Tibial nerve (tissue), 3 donors: ENCODE results near the gene TRIM6.

Source experiments
- POLR2A ChIP-seq, 2 donors: fragments of 450-650 bp; IDR thresholded peaks; one replicate each; pipeline ENCODE4 v1.6.1; 2017; ENCODE audit warnings: antibody characterized with exemption in 2 of 2, mild to moderate bottlenecking in 2 of 2, moderate library complexity in 2 of 2
- TF ChIP-seq, protein P1 (sequence below), 5 experiments: fragments of 200-600 bp in 3 of 5; fragments of 450-650 bp in 2 of 5; sonication (generic) in 3 of 5; IDR thresholded peaks; one replicate each; pipeline ENCODE4 v1.5.1; 2016 to 2019; ENCODE audit warnings: antibody characterized with exemption in 5 of 5, mild to moderate bottlenecking in 3 of 5, moderate library complexity in 2 of 5

DNA sequence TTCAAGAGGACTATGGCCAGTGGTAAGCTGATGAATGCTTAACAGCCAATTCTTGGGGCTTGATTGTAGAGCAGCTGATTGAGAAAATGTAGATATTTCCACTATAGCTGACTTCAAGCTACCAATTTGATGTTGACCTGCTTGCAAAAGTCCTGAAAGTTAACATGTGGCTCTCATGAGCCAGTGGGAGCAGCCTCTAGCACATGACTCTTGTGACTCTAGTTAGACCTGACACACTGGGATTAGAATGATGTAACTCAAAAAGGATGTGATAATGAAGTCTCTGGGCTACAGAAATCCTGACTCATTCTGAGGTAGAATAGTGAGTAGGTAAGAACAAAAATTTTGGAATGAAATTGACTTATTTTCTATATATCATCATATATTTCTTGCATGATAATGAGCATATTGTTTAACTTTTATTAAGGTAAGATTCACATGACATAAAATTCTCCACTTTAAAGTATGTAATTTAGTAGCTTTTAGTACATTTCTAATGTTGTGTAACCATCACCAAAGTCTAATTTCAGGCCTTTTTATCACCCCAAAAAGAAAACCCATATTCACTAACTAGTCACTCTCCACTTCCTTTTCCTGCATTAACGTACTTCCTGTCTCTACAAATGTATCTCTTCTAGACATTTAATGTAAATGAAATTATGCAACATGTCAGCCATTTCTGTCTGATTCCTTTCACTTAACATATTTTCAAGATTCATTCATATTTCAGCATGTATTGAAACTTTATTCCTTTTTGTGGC is 32.0 kb upstream of the TRIM6 start:
- TF ChIP-seq, protein P1, sequence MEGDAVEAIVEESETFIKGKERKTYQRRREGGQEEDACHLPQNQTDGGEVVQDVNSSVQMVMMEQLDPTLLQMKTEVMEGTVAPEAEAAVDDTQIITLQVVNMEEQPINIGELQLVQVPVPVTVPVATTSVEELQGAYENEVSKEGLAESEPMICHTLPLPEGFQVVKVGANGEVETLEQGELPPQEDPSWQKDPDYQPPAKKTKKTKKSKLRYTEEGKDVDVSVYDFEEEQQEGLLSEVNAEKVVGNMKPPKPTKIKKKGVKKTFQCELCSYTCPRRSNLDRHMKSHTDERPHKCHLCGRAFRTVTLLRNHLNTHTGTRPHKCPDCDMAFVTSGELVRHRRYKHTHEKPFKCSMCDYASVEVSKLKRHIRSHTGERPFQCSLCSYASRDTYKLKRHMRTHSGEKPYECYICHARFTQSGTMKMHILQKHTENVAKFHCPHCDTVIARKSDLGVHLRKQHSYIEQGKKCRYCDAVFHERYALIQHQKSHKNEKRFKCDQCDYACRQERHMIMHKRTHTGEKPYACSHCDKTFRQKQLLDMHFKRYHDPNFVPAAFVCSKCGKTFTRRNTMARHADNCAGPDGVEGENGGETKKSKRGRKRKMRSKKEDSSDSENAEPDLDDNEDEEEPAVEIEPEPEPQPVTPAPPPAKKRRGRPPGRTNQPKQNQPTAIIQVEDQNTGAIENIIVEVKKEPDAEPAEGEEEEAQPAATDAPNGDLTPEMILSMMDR (IDR thresholded peaks at IDR 0.05): no peak
- TF ChIP-seq POLR2A (IDR thresholded peaks at IDR 0.05): no peak
